Measurements from ENCODE around the gene ZNF266.

Gene ZNF266

GRCh38 chr19:9436358-9436757 is 985 bp upstream of the ZNF266 start:
- H3K36me3 ChIP-seq (ENCODE audit: insufficient read depth, low read length): peaks cover 25% of the 10 kb centered on the region
- TF ChIP-seq EZH2 (IDR thresholded peaks at IDR 0.05) (no peak), POLR2AphosphoS5 (IDR thresholded peaks at IDR 0.05; ENCODE audit: borderline replicate concordance, low read depth, low read length) (no peak), FOXP2 (optimal IDR thresholded peaks at IDR 0.05; ENCODE audit: control extremely low read depth, extremely low read length, insufficient read depth) (no peak)
- H3K27ac ChIP-seq: no peak overlapping the region
- no peak for DNase-seq (ENCODE audit: low read depth, low spot score)
- H3K4me3 ChIP-seq: peak overlapping the region; percentile 78
- no peaks in the 10 kb centered on the region for H3K9me3 ChIP-seq (ENCODE audit: low read depth, low read length)
- no peak overlapping the region for H3K9ac ChIP-seq (ENCODE audit: insufficient read length)

- no peak overlapping the region for H3K27ac ChIP-seq
- H3K9me3 ChIP-seq (ENCODE audit: low read depth, low read length): no peaks in the 10 kb centered on the region
- H3K36me3 ChIP-seq (ENCODE audit: insufficient read depth, low read length): peaks cover 59% of the 10 kb centered on the region
- DNase-seq (ENCODE audit: low read depth, low spot score): no peak
- no peak overlapping the region for H3K9ac ChIP-seq (ENCODE audit: insufficient read length)
- H3K4me3 ChIP-seq: no peak overlapping the region
- no peak for TF ChIP-seq POLR2AphosphoS5 (IDR thresholded peaks at IDR 0.05; ENCODE audit: borderline replicate concordance, low read depth, low read length)
- no peak for TF ChIP-seq FOXP2 (optimal IDR thresholded peaks at IDR 0.05; ENCODE audit: control extremely low read depth, extremely low read length, insufficient read depth)
- TF ChIP-seq EZH2 (IDR thresholded peaks at IDR 0.05): no peak
Measured at GRCh38 chr19:9431475-9431874, 3.9 kb downstream of the ZNF266 start.

GRCh38 chr19:9430444-9430843 is 4.9 kb downstream of the ZNF266 start:
- Histone ChIP-seq H3K36me3 (ENCODE audit: insufficient read depth, low read length) (peaks cover 69% of the 10 kb centered on the region), H3K9ac (ENCODE audit: insufficient read length) (no peak overlapping the region), H3K9me3 (ENCODE audit: low read depth, low read length) (no peaks in the 10 kb centered on the region), H3K27ac (no peak overlapping the region), H3K4me3 (no peak overlapping the region)
- no peak for DNase-seq (ENCODE audit: low read depth, low spot score)
- no peak for TF ChIP-seq EZH2 (IDR thresholded peaks at IDR 0.05)
- TF ChIP-seq FOXP2 (optimal IDR thresholded peaks at IDR 0.05; ENCODE audit: control extremely low read depth, extremely low read length, insufficient read depth): no peak
- TF ChIP-seq POLR2AphosphoS5 (IDR thresholded peaks at IDR 0.05; ENCODE audit: borderline replicate concordance, low read depth, low read length): no peak

- TF ChIP-seq FOXP2 (optimal IDR thresholded peaks at IDR 0.05; ENCODE audit: control extremely low read depth, extremely low read length, insufficient read depth): no peak
- TF ChIP-seq POLR2AphosphoS5 (IDR thresholded peaks at IDR 0.05; ENCODE audit: borderline replicate concordance, low read depth, low read length): no peak
- TF ChIP-seq EZH2 (IDR thresholded peaks at IDR 0.05): no peak
- no peak for DNase-seq (ENCODE audit: low read depth, low spot score)
- Histone ChIP-seq H3K4me3 (no peak overlapping the region), H3K27ac (no peak overlapping the region), H3K9ac (ENCODE audit: insufficient read length) (no peak overlapping the region), H3K9me3 (ENCODE audit: low read depth, low read length) (no peaks in the 10 kb centered on the region), H3K36me3 (ENCODE audit: insufficient read depth, low read length) (peaks cover 83% of the 10 kb centered on the region)
Measured at GRCh38 chr19:9427941-9428340, 7.4 kb downstream of the ZNF266 start.

GRCh38 chr19:9413240-9413954 is 22.0 kb downstream of the ZNF266 start:
- DNase-seq (ENCODE audit: low read depth, low spot score): no peak
- TF ChIP-seq EZH2 (IDR thresholded peaks at IDR 0.05): no peak
- Histone ChIP-seq H3K4me3 (no peak overlapping the region), H3K27ac (no peak overlapping the region), H3K36me3 (ENCODE audit: insufficient read depth, low read length) (peaks cover 67% of the 10 kb centered on the region), H3K9me3 (ENCODE audit: low read depth, low read length) (peaks cover 33% of the 10 kb centered on the region), H3K9ac (ENCODE audit: insufficient read length) (no peak overlapping the region)

- Histone ChIP-seq H3K4me3 (no peak overlapping the region; the same call in 1 of the 2 replicates), H3K27ac (no peak overlapping the region), H3K9me3 (ENCODE audit: low read depth, low read length) (peaks cover 14% of the 10 kb centered on the region; the same call in 1 of the 2 replicates), H3K36me3 (ENCODE audit: insufficient read depth, low read length) (peaks cover 11% of the 10 kb centered on the region), H3K9ac (ENCODE audit: insufficient read length) (no peak overlapping the region)
- no peak for DNase-seq (ENCODE audit: low read depth, low spot score)
- TF ChIP-seq EZH2 (IDR thresholded peaks at IDR 0.05): no peak
- TF ChIP-seq FOXP2 (optimal IDR thresholded peaks at IDR 0.05; ENCODE audit: control extremely low read depth, extremely low read length, insufficient read depth): no peak
- no peak for TF ChIP-seq POLR2AphosphoS5 (IDR thresholded peaks at IDR 0.05; ENCODE audit: borderline replicate concordance, low read depth, low read length)
Measured at GRCh38 chr19:9407827-9408226, 27.5 kb downstream of the ZNF266 start.

GRCh38 chr19:9406798-9407352 is 28.5 kb downstream of the ZNF266 start:
- Histone ChIP-seq H3K4me3 (peak overlapping the region; percentile 60), H3K9ac (ENCODE audit: insufficient read length) (no peak overlapping the region), H3K27ac (no peak overlapping the region), H3K36me3 (ENCODE audit: insufficient read depth, low read length) (0 out of 2 replicates have a peak, but pooled peaks cover 2% of the 10 kb centered on the region), H3K9me3 (ENCODE audit: low read depth, low read length) (peaks cover 7% of the 10 kb centered on the region; the same call in 1 of the 2 replicates)
- TF ChIP-seq EZH2 (IDR thresholded peaks at IDR 0.05) (no peak), POLR2AphosphoS5 (IDR thresholded peaks at IDR 0.05; ENCODE audit: borderline replicate concordance, low read depth, low read length) (no peak)
- no peak for DNase-seq (ENCODE audit: low read depth, low spot score)

GRCh38 chr19:9381361-9381785 is 54.0 kb downstream of the ZNF266 start:
- TF ChIP-seq EZH2 (IDR thresholded peaks at IDR 0.05) (no peak), FOXP2 (optimal IDR thresholded peaks at IDR 0.05; ENCODE audit: control extremely low read depth, extremely low read length, insufficient read depth) (no peak), POLR2AphosphoS5 (IDR thresholded peaks at IDR 0.05; ENCODE audit: borderline replicate concordance, low read depth, low read length) (no peak)
- DNase-seq (ENCODE audit: low read depth, low spot score): no peak
- Histone ChIP-seq H3K36me3 (ENCODE audit: insufficient read depth, low read length) (peaks cover 55% of the 10 kb centered on the region), H3K27ac (no peak overlapping the region), H3K9ac (ENCODE audit: insufficient read length) (no peak overlapping the region), H3K4me3 (no peak overlapping the region), H3K9me3 (ENCODE audit: low read depth, low read length) (peaks cover 22% of the 10 kb centered on the region)

Measured in SK-N-MC (cell line).